Activated T-helper 1 cell treated with anti-CD3 and anti-CD28 coated beads, Interleukin-2, amount 50 U/mL, for 16 hours (primary cell): ENCODE measurements around the gene PCBP1.
"Not testable (repeated sequence)": the region's sequence is repeated elsewhere in the genome, so short reads cannot be mapped to it uniquely, and the experiment has no call there.

Source experiments
- DNase-seq, 2 donors: peaks; one replicate each; pipeline ENCODE4 v3.0.0-alpha.2; 2020; ENCODE audit warnings: low read depth in 1 of 2, low spot score in 1 of 2

PCBP1 gene

DNA sequence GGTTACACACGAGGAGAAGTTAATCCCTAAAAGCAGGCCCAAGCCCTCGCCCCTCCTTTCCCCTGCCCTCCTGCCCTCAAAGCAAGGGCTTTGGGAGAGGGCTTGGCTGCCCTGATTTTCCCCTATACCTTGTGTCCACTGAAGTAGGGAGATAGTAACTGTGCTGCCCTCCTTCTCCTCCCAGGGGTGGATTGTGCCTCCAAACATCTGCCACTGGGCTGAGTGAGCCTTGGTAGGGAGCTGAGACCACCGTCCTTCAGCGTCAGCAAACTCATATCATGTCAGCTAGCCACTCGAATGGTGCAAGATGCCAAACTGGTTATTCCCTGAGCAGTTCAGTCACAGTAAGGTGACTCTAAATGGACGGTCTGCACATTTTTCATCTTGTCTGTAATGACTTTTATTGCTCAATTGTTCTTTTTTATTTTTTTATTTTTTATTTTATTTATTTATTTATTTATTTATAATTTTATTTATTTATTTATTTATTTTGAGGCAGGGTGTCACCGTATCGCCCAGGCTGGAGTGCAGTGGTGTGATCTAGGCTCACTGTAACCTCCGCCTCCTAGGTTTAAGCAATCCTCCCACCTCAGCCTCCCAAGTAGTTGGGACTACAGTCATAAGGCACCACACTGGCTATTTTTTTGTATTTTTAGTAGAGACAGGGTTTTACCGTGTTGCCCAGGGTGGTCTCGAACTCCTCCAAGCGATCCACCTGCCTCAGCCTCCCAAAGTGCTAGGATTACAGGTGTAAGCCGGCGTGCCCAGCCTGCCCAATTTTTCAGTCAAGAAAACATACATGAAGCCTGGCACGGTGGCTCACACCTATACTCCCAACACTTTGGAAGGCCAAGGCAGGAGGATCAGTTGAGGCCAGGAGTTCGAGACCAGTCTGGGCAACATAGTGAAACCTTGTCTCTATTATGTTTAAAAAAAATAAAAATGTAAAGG, 8.7 kb downstream of the PCBP1 start:
- no peak for DNase-seq

GRCh38 chr2:70098032-70098431, 10.8 kb downstream of the PCBP1 start:
- DNase-seq: no peak

DNA sequence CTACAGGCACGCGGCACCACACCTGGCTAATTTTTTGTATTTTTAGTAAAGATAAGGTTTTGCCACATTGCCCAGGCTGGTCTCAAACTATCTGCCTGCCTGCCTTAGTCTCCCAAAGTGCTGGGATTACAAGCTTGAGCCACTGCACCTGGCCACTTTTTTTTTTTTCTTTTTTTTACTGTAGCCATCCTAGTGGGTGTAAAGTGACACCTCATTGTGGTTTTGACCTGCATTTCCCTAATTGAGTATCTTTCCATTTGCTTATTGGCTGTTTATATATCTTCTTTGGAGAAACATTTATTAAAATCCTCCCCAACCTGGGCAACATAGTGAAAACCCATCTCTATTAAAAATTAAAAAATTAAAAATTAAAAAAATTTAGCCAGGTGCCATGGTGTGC, 12.0 kb downstream of the PCBP1 start:
- DNase-seq: no peak

GRCh38 chr2:70101174-70101573, 13.9 kb downstream of the PCBP1 start:
- no peak for DNase-seq

GRCh38 chr2:70101686-70102085, 14.4 kb downstream of the PCBP1 start:
- not testable (repeated sequence) for DNase-seq

DNA sequence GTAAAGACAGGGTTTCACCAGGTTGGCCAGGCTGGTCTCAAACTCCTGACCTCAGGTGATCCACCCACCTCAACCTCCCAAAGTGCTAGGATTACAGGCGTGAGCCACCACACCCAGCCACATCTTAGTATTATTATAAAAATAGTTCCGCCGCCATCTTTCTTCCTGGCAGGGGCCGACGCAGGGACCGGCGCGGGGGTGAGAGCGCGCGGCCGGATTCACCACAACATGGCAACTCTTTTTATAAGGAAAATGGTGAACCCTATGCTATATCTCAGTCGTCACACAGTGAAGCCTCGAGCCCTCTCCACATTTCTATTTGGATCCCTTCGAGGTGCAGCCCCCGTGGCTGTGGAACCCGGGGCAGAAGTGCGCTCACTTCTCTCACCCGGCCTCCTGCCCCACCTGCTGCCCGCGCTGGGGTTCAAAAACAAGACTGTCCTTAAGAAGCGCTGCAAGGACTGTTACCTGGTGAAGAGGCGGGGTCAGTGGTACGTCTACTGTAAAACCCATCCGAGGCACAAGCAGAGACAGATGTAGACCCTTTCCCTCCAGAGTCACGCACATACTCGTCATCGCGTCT, 15.1 kb downstream of the PCBP1 start:
- not testable (repeated sequence) for DNase-seq

GRCh38 chr2:70103531-70104061, 16.3 kb downstream of the PCBP1 start:
- DNase-seq: no peak

DNA sequence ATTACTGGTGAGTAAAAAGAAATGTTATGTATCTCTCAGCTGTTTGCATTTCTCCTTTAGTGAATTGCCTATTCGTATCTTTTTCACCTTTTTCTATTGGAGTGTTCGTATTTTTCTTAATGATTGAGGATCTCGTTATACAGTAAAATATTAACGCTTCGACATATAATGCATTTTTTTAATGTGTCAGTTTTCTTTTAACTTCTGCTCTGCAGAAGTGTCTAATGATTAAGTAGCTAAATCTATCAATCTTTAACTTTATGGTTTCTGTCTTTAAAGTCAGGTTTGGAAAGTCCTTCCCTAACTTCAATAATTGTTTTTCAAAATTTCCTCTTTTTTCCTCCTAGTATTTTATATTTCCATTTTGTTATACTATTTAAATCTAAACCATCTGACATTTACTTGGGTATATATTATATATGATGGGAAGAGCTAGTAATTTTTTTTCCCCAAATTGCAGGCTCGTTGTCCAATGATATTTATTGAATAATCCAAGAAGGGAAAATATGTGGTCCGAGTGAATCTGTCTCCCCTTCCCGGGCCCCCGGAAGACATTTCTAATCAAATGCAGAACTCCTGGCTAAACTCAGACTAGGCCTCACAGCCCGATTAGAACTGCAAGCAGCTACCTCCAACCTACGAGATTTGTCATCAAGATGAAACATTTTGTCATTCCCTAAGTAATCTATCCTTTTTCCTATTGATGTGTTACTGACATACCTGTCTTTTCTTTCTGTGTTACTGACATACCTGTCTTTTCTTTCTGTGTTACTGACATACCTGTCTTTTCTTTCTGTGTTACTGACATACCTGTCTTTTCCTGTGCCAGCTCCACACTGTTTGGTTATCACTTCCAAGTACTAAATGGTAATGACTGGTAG, 17.2 kb downstream of the PCBP1 start:
- no peak for DNase-seq

GRCh38 chr2:70106138-70106537, 18.9 kb downstream of the PCBP1 start:
- not testable (repeated sequence) for DNase-seq

GRCh38 chr2:70110397-70110796, 23.1 kb downstream of the PCBP1 start:
- DNase-seq: not testable (repeated sequence)

DNA sequence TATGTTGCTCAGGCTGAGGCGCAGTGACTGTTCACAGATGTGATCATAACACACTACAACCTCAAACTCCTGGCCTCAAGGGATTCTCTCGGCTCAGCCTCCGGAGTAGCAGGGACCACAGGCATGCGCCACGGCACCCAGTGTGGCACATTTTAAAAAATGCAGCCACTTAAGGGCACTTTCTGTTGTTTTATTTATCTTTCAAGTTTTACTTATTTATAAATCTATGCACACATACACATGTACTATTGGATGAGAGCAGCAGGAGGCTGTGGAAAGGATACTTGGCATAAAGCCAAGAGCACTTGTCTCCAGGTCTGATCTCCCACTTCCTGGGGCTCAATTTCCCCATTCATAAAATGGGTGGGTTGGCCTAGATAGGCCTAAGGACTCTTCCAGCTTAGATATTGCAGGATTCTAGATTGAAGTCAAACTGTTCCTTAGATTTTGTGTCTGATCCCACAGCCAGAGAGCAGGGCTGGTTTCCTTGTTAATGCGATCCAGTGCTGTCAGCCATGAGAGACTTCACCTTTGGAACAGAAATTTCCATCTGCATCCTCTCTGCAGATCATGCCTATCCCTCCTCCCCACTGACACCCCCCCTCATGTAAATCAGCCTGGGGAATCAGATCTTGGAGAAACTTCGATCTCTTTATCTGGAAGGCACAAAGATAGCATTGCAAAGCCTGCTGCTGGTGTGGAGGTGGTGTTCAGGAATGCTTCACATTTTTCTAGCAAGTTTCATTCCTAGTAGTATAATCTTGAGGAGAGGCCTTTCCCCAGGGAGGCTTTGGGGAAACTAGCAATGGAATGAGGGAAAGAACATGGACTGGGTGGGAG, 24.7 kb downstream of the PCBP1 start:
- no peak for DNase-seq

DNA sequence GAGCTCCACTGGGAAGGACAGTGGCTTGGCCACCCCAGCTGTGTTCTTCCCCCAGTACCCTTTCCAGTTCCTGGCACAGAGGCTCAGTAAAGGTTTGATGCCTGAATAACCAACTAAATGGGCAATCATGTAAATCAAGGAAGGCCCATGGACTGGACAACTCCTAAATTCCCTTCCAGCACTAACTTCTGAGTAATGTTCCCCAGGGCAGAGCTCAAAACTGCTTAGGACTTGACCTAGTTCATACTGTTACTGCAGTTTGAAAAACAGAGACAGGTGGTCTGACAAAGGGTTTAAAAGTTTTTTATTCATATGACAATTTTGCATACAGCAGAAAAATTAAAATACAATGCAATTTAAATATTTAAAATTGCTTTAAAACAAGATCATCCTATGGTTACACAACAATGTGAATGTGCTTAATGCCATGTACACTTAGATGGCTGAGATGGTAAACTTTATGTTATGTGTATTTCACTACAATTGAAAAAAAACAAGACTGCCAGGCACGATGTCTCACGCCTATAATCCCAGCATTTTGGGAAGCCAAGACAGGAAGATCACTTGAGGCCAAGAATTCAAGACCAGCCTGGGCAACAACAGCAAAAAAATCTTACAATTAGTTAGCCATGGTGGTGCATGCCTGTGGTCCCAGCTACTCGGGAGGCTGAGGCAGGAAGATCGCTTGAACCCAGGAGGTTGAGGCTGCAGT, 26.2 kb downstream of the PCBP1 start:
- DNase-seq: no peak

- no peak for DNase-seq
These were observed 28.6 kb downstream of the PCBP1 start for GRCh38 chr2:70115646-70116442.

GRCh38 chr2:70116936-70117552, 29.8 kb downstream of the PCBP1 start:
- DNase-seq: no peak

DNA sequence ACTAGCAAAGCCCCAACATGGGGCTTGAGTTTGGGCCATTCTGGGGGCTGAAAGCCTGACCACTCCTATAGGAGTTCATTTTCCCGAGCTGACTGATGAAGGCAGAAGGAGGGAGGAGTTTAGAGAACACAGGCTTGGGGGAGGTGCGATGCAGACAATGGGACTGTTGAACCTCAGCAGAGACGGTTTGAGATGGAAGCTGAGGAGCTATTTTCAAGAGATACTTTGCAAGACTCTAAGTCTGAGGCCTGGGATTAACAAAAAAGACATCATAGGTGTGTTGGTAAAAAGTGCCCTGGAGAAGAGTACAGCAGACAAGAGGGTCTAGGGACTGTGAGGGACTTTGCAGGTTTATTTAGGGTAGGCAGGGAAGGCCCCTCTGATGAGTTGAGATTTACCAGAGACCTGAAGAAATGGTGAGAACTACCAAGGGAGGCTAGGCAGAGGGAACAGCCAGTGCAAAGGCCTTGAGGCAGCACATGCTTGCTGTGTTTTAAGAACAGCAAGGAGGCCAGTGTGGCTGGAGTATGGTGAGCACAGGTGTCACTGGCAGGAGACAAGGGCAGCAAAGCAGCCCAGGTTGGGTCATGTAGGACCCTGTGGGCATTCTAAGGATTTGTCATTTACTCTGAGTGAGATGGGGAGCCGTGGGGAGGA, 31.6 kb downstream of the PCBP1 start:
- DNase-seq: no peak

DNA sequence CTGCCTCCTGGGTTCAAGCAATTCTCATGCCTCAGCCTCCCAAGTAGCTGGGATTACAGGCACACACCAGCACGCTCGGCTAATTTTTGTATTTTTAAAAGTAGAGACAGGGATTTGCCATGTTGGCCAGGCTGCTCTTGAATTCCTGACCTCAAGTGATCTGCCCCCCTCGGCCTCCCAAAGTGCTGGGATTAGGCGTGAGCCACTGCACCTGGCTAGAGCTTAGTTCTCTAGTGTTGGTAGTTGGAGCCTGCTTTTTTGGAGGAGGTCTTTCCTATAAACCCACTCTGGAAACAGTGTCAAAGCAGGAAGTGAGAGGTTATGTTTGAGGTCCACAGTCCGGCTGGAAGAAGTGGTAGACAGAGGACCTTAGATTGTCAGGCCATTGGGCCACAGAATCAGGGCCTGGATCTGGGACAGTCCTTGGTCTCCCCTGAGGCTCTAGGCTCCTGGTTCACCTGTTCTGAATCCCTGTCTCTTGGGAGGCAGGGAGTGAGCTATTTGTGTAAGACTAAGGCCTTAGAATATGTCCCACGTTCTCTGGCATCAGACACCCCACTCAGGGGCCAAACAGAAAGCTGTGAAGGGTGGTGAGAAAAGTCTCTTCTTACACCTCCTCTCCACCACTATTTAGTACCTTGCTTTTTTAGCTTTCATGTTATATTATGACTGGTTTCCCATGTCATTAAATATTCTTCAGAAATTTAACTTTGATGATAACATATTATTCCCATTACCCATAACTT, 34.5 kb downstream of the PCBP1 start:
- no peak for DNase-seq

- no peak for DNase-seq
These were observed 35.2 kb downstream of the PCBP1 start for GRCh38 chr2:70122470-70122869.
